Measurements from ENCODE around the gene SLC38A3. TPM values are rescaled to one million over a fixed set of nuclear protein-coding genes. Genes with fewer than 3 reads are reported as not detected.

SLC38A3 gene
- total and polyA plus RNA-seq, 9 donors, result 1.7 to 4.4 (median 2.4) TPM

DNA sequence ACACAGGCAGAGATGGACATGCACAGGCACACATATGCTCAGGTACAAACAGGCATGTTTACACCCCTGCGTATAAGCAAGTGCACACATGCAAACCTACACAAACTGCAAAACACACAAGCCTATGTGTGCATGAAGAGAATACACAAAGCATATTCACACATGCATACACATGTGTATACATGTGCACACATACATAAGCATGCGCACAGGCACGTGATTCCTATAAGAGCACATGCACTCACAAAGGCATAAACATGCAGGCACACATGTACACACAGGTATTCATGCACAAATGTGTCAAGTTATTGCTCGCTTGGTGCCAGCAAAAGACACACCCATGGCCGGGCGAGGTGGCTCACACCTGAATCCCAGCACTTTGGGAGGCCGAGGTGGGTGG lies 15.1 kb upstream of the SLC38A3 start:
- WGBS (ENCODE audit: insufficient coverage), result 90% methylated on average over 3 of the region's 7 CpGs
- H3K27me3 ChIP-seq (ENCODE audit: control insufficient read depth, insufficient read depth, low read length), result peaks cover 27% of the 10 kb centered on the region
- H3K36me3 ChIP-seq (ENCODE audit: control insufficient read depth, insufficient read depth, low read length), result peaks cover 17% of the 10 kb centered on the region
- DNase-seq, result no peak
- H3K27ac ChIP-seq (ENCODE audit: low read length), result no peak overlapping the region
- no peaks in the 10 kb centered on the region for H3K9me3 ChIP-seq (replicated peaks; ENCODE audit: control insufficient read depth, low read depth, low read length)
- peaks cover 26% of the 10 kb centered on the region for H3K4me1 ChIP-seq (ENCODE audit: control insufficient read depth, insufficient read depth, low read length)
- no peak overlapping the region for H3K4me3 ChIP-seq (ENCODE audit: low read length)

DNA sequence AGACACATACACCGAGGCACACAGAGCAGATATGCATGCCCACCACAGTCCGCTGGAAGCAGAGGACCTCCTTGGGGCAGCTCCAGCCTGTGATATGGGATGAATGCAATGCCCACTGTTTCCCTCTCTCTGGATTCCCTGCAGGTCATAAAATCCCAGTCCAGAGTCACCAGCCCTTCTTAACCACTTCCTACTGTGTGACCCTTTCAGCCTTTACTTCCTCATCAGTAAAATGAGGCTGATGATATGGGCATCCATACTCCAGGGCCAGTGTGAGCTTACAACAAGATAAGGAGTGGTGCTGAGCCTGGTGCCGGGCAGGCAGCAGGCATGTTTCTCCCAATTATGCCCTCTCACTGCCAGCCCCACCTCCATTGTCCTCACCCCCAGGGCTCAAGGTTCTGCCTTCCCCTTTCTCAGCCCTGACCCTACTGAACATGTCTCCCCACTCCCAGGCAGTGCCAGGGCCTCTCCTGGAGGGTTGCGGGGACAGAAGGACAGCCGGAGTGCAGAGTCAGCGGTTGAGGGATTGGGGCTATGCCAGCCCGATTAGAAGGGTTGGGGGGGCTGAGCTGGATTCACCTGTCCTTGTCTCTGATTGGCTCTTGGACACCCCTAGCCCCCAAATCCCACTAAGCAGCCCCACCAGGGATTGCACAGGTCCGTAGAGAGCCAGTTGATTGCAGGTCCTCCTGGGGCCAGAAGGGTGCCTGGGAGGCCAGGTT lies 14.0 kb upstream of the SLC38A3 start, which contains the start of gene GNAT1:
GNAT1 (plus strand) TSS at position 675 of the 725 bp plus-strand sequence. CDS start 116 bp downstream, outside the sequence.
- no peak for DNase-seq
- no peak within 1 kb of the TSS for H3K27ac ChIP-seq (ENCODE audit: low read length)
- no peaks in the 10 kb centered on the region for H3K9me3 ChIP-seq (replicated peaks; ENCODE audit: control insufficient read depth, low read depth, low read length)
- 82% methylated on average over 2 of the region's 8 CpGs for WGBS (ENCODE audit: insufficient coverage)
- peaks cover 34% of the 10 kb centered on the region for H3K4me1 ChIP-seq (ENCODE audit: control insufficient read depth, insufficient read depth, low read length)
- H3K4me3 ChIP-seq (ENCODE audit: low read length), result no peak within 1 kb of the TSS
- peaks cover 38% of the 10 kb centered on the region for H3K27me3 ChIP-seq (ENCODE audit: control insufficient read depth, insufficient read depth, low read length)
- H3K36me3 ChIP-seq (ENCODE audit: control insufficient read depth, insufficient read depth, low read length), result peaks cover 11% of the 10 kb centered on the region

DNA sequence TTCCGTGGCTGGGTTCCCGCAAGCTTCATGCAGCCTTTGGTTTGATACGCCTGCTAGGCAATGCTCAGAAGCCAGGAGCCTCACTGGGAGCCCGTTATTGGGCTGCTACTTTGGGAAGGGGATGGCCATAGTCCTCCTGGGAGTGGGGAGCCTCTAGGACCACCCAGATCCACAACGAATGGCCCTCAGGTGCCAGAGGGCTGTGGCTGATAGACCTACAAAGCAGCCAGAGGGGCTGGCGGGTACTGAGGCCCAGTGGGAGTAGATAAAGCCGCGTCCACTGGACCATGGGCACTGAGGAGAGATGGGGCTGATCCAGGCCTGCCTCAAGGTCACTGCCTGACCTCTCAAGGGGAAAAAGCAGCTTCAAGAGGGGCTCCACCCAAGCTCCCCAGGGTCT lies 12.9 kb upstream of the SLC38A3 start:
- peaks cover 45% of the 10 kb centered on the region for H3K27me3 ChIP-seq (ENCODE audit: control insufficient read depth, insufficient read depth, low read length)
- no peak overlapping the region for H3K4me3 ChIP-seq (ENCODE audit: low read length)
- 74% methylated on average over 8 of the region's 8 CpGs for WGBS (ENCODE audit: insufficient coverage)

DNA sequence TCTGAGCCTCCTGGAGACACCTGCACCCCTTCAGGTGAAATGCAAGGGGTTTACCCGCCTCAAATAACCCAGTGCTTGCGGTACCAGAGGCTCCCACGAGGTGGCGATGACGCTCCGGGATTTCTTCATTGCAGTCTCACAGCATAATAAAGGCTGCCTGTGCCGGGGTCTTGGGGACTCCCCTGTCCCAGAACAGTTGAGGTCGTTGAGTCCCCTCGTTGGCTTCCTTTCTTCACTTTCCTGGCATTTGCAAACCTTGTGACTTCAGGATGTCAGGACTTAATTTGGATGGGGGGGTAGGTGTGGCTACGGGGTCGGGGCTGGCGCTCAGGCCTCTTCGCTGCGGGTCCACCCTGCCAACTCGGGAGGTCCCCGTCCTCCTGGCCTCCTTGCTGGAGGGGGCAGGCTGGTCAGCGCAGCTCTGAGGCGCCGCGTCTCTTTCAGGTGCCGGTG lies 12.4 kb upstream of the SLC38A3 start:
- DNase-seq, result peak; percentile 67
- no peak overlapping the region for H3K27ac ChIP-seq (ENCODE audit: low read length)
- WGBS (ENCODE audit: insufficient coverage), result 2% methylated on average over 14 of the region's 21 CpGs
- H3K4me1 ChIP-seq (ENCODE audit: control insufficient read depth, insufficient read depth, low read length), result peaks cover 34% of the 10 kb centered on the region
- no peaks in the 10 kb centered on the region for H3K9me3 ChIP-seq (replicated peaks; ENCODE audit: control insufficient read depth, low read depth, low read length)
- H3K4me3 ChIP-seq (ENCODE audit: low read length), result no peak overlapping the region
- H3K27me3 ChIP-seq (ENCODE audit: control insufficient read depth, insufficient read depth, low read length), result peaks cover 45% of the 10 kb centered on the region
- peaks cover 5% of the 10 kb centered on the region for H3K36me3 ChIP-seq (ENCODE audit: control insufficient read depth, insufficient read depth, low read length)

More for the DNA sequence above, 12.9 kb upstream of the SLC38A3 start:
- no peak overlapping the region for H3K27ac ChIP-seq (ENCODE audit: low read length)
- no peak for DNase-seq
- no peaks in the 10 kb centered on the region for H3K9me3 ChIP-seq (replicated peaks; ENCODE audit: control insufficient read depth, low read depth, low read length)
- peaks cover 34% of the 10 kb centered on the region for H3K4me1 ChIP-seq (ENCODE audit: control insufficient read depth, insufficient read depth, low read length)
- peaks cover 5% of the 10 kb centered on the region for H3K36me3 ChIP-seq (ENCODE audit: control insufficient read depth, insufficient read depth, low read length)

DNA sequence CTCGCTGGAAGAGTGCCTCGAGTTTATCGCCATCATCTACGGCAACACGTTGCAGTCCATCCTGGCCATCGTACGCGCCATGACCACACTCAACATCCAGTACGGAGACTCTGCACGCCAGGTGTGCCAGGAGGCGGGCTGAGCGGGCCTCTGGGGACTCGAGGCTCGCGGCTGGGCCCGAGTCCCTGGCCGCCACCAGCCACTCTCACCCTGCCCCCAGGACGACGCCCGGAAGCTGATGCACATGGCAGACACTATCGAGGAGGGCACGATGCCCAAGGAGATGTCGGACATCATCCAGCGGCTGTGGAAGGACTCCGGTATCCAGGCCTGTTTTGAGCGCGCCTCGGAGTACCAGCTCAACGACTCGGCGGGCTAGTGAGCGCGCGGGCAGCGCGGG lies 11.8 kb upstream of the SLC38A3 start:
- WGBS (ENCODE audit: insufficient coverage), result 44% methylated on average over 34 of the region's 36 CpGs
- Histone ChIP-seq H3K27ac (ENCODE audit: low read length) (no peak overlapping the region), H3K27me3 (ENCODE audit: control insufficient read depth, insufficient read depth, low read length) (peaks cover 45% of the 10 kb centered on the region), H3K36me3 (ENCODE audit: control insufficient read depth, insufficient read depth, low read length) (peaks cover 4% of the 10 kb centered on the region), H3K4me3 (ENCODE audit: low read length) (no peak overlapping the region), H3K4me1 (ENCODE audit: control insufficient read depth, insufficient read depth, low read length) (peaks cover 34% of the 10 kb centered on the region), H3K9me3 (replicated peaks; ENCODE audit: control insufficient read depth, low read depth, low read length) (no peaks in the 10 kb centered on the region)
- no peak for DNase-seq

DNA sequence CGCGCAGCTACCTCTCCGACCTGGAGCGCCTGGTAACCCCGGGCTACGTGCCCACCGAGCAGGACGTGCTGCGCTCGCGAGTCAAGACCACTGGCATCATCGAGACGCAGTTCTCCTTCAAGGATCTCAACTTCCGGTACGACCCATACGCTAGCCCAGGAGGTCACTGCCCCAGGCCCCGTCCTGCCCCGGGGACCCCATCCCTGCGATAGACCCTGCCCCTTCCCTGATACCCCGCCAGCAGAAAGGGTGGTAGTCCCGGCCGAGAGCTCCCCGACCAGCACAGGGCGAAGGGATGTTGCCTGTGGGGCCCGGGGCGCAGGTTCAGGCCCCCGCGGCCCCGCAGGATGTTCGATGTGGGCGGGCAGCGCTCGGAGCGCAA lies 11.3 kb upstream of the SLC38A3 start:
- H3K36me3 ChIP-seq (ENCODE audit: control insufficient read depth, insufficient read depth, low read length), result no peaks in the 10 kb centered on the region
- no peak overlapping the region for H3K27ac ChIP-seq (ENCODE audit: low read length)
- WGBS (ENCODE audit: insufficient coverage), result 24% methylated on average over 31 of the region's 34 CpGs
- no peak for DNase-seq
- peaks cover 45% of the 10 kb centered on the region for H3K27me3 ChIP-seq (ENCODE audit: control insufficient read depth, insufficient read depth, low read length)
- H3K4me1 ChIP-seq (ENCODE audit: control insufficient read depth, insufficient read depth, low read length), result peaks cover 33% of the 10 kb centered on the region
- H3K9me3 ChIP-seq (replicated peaks; ENCODE audit: control insufficient read depth, low read depth, low read length), result no peaks in the 10 kb centered on the region
- no peak overlapping the region for H3K4me3 ChIP-seq (ENCODE audit: low read length)

DNA sequence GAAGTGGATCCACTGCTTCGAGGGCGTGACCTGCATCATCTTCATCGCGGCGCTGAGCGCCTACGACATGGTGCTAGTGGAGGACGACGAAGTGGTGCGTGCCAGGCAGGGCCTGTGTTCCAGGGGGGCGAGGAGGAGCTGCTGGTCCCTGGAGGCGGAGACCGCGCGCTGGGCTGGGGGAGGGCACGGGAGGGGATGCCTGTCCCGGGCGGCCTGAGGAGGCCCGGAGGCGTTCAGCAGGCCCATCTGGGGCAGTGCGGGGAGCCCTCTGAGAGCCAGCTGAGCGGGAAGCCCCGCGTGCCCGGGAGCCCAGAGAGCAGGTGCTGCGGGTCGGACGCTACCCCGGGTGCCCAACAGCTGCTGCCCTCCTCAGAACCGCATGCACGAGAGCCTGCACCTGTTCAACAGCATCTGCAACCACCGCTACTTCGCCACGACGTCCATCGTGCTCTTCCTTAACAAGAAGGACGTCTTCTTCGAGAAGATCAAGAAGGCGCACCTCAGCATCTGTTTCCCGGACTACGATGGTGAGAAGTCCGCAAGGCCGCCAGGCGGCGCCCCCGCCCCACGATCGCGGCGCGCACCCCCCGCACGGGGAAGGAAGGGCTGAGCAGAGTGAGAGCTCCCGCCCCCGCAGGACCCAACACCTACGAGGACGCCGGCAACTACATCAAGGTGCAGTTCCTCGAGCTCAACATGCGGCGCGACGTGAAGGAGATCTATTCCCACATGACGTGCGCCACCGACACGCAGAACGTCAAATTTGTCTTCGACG lies 10.8 kb upstream of the SLC38A3 start:
- H3K36me3 ChIP-seq (ENCODE audit: control insufficient read depth, insufficient read depth, low read length), result no peaks in the 10 kb centered on the region
- no peak overlapping the region for H3K4me3 ChIP-seq (ENCODE audit: low read length)
- peak; percentile 71 for DNase-seq
- no peaks in the 10 kb centered on the region for H3K9me3 ChIP-seq (replicated peaks; ENCODE audit: control insufficient read depth, low read depth, low read length)
- 5% methylated on average over 70 of the region's 70 CpGs for whole genome bisulfite sequencing (ENCODE audit: insufficient coverage)
- peaks cover 45% of the 10 kb centered on the region for H3K27me3 ChIP-seq (ENCODE audit: control insufficient read depth, insufficient read depth, low read length)
- no peak overlapping the region for H3K27ac ChIP-seq (ENCODE audit: low read length)
- H3K4me1 ChIP-seq (ENCODE audit: control insufficient read depth, insufficient read depth, low read length), result peaks cover 29% of the 10 kb centered on the region

DNA sequence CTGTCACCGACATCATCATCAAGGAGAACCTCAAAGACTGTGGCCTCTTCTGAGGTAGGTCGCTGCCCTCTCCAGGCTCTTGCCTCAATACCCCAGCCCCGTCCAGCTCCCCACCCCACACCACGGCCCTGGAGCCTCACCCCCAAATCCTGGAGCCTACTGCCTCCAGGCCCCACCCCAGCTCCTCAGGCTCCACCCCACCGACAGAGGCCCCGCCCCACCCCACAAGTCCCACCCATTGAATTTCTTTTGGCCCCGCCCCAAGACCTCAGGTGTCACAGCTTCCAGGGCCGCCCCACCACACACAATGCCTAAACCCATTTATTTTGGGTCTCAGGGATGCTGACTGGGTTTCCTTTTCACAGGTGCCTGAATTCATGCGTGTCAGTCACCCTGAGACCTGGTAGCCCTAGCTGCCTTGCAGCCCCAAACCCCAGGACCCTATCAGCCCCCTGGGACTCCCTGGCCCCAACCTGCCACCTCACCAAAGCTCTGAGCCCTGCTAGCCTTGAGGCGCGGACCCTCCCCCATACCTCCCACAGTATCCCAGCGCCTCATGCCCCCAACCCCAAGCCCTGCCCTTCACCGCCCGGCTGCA lies 10.1 kb upstream of the SLC38A3 start:
- peaks cover 45% of the 10 kb centered on the region for H3K27me3 ChIP-seq (ENCODE audit: control insufficient read depth, insufficient read depth, low read length)
- no peak for DNase-seq
- H3K4me1 ChIP-seq (ENCODE audit: control insufficient read depth, insufficient read depth, low read length), result peaks cover 29% of the 10 kb centered on the region
- no peaks in the 10 kb centered on the region for H3K36me3 ChIP-seq (ENCODE audit: control insufficient read depth, insufficient read depth, low read length)
- no peaks in the 10 kb centered on the region for H3K9me3 ChIP-seq (replicated peaks; ENCODE audit: control insufficient read depth, low read depth, low read length)
- no peak overlapping the region for H3K27ac ChIP-seq (ENCODE audit: low read length)
- WGBS (ENCODE audit: insufficient coverage), result 48% methylated on average over 13 of the region's 14 CpGs
- H3K4me3 ChIP-seq (ENCODE audit: low read length), result no peak overlapping the region

DNA sequence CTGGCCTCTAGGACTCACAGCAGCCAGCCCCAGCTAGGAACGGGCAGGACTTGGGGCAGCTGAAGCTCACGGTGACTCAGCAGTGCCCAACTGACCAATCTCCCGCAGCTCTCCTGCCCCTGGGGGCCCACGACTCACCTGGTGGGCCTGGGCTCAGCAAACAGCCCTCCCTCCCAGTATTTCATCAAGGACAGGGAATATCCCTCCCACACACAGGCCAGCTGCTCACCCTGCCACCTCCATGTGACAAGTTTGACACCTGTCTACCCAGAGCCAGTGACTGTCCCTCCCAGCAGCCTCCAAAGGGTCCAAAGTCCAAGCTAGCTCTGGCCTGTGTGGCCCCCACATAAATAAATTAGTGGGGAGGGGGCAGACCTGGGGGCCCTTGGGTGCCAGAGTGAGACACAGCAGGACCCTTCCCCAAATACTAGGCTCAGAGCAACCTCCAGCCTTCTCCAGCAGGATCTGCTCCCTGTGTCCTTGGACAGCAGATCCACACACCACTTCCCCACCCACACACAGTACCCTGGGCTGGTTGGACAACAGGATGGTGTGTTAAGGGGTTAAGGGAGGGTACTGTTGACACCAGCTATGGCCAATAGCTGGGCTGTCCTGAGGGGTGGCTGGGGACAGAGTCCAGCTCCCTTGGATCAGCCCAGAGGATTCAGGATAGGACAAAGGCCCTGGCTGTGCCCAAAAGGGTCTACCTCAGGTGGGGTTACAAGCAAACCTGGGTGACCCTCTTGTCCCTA lies 9.4 kb upstream of the SLC38A3 start:
- Histone ChIP-seq H3K4me3 (ENCODE audit: low read length) (no peak overlapping the region), H3K27me3 (ENCODE audit: control insufficient read depth, insufficient read depth, low read length) (peaks cover 45% of the 10 kb centered on the region), H3K27ac (ENCODE audit: low read length) (no peak overlapping the region), H3K9me3 (replicated peaks; ENCODE audit: control insufficient read depth, low read depth, low read length) (no peaks in the 10 kb centered on the region), H3K36me3 (ENCODE audit: control insufficient read depth, insufficient read depth, low read length) (no peaks in the 10 kb centered on the region), H3K4me1 (ENCODE audit: control insufficient read depth, insufficient read depth, low read length) (peaks cover 29% of the 10 kb centered on the region)
- DNase-seq, result no peak
- 49% methylated on average over 4 of the region's 4 CpGs for WGBS (ENCODE audit: insufficient coverage)

All from muscle of leg (tissue), 11 donors.